Retinal pigment epithelial cell (primary cell): ENCODE measurements around the gene KIF25.
"Not testable (repeated sequence)": the region's sequence is repeated elsewhere in the genome, so short reads cannot be mapped to it uniquely, and the experiment has no call there.

Source experiments
- DNase-seq: peaks from one replicate; pipeline ENCODE4 v3.0.0-alpha.2; 2010; ENCODE audit warnings: low read depth
- H3K4me3 ChIP-seq: 2 replicates; pipeline ENCODE4 v1.5.1; 2011; ENCODE audit warnings: mild to moderate bottlenecking, low read length, control low read depth, moderate library complexity
- TF ChIP-seq, protein P1 (sequence below): conservative IDR thresholded peaks from 2 replicates; pipeline ENCODE4 v1.5.1; 2011; ENCODE audit warnings: low read depth, low read length, control low read depth, inconsistent platforms

Gene KIF25

DNA sequence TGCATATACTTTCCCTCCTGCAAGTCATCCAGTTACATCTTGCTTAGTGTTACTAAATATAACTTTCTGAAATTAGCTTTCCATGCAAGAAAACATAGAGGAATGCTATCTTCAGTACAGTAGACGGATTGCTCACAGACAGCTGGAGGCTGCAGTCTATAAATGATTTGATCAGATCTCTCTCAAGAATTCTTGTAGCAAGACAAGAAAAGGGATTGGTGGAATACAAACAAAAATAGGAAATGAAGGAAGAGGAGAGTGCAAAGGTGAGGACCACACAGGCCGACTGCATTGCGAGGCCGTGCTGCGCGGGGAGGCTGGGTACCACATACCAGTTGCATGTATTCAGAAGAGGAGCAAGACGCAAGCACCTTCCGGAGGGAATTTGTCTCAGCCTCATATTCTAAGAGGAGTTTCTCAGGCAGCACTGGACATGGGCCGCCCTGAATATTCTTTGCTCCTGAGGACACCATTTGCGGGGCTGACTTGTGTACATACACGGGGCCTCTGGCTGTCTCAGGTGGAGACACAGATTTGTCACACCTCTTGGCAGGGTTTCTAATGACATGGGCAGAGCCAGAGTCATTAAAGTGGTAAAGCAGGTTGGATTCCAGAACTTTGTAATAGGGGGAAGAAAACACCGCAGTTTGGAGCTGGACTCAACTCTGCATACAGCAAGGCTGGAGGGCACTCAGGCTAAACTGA is 22.7 kb upstream of the KIF25 start:
- DNase-seq, result no peak
- no peak overlapping the region for H3K4me3 ChIP-seq
- TF ChIP-seq, protein P1, sequence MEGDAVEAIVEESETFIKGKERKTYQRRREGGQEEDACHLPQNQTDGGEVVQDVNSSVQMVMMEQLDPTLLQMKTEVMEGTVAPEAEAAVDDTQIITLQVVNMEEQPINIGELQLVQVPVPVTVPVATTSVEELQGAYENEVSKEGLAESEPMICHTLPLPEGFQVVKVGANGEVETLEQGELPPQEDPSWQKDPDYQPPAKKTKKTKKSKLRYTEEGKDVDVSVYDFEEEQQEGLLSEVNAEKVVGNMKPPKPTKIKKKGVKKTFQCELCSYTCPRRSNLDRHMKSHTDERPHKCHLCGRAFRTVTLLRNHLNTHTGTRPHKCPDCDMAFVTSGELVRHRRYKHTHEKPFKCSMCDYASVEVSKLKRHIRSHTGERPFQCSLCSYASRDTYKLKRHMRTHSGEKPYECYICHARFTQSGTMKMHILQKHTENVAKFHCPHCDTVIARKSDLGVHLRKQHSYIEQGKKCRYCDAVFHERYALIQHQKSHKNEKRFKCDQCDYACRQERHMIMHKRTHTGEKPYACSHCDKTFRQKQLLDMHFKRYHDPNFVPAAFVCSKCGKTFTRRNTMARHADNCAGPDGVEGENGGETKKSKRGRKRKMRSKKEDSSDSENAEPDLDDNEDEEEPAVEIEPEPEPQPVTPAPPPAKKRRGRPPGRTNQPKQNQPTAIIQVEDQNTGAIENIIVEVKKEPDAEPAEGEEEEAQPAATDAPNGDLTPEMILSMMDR, result no peak

DNA sequence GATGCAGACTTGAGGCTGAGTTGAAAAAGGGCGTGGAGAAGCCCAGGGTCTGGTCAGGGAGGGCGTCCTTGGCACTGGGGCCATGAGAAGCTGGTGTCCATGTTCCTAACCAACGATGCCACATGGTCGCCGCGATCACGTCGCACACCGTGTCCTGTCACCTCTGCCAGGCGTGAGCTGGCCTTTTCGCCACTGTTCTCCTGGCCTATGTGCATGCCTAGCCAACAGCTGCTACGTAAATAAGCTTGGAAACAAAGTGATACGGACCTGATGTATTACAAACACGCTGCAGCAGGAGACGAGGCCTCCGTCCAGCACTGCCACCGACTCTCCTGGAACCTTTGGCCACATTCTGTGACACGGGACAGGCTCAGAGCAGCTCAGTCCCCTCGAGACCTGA is 22.0 kb upstream of the KIF25 start:
- TF ChIP-seq, protein P1, result no peak
- H3K4me3 ChIP-seq, result no peak overlapping the region
- no peak for DNase-seq

DNA sequence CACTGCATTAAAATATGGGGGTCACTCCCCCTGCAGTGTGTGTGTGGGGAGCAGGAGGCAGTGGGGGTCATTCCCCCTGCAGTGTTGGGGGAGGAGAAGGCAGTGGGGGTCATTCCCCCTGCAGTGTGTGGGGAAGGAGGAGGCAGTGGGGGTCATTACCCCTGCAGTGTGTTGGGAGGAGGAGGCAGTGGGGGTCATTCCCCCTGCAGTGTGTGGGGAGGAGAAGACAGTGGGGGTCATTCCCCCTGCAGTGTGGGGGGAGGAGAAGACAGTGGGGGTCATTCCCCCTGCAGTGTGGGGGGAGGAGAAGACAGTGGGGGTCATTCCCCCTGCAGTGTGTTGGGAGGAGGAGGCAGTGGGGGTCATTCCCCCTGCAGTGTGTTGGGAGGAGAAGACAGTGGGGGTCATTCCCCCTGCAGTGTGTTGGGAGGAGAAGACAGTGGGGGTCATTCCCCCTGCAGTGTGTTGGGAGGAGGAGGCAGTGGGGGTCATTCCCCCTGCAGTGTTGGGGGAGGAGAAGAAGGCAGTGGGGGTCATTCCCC is 21.3 kb upstream of the KIF25 start:
- not testable (repeated sequence) for H3K4me3 ChIP-seq, DNase-seq

DNA sequence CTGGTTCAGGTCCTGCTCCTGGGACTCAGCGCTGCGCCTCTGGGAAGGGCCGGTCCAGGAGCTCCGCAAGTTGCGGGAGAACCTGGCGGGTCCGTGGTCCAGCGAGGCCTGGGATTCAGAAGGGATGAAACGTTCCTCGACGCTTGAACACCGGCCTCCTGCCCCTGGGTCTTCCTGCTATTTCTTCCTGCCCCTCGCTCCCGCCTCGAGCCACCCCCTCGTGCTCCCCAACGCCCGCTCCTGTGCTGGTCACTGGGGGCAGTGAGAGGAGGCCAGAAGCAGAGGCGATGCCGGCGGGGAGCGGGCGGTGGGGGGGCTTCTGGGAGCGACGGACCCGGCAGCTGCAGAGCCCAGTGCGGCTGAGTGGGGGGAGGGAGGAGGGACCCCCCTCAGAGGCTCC is 20.8 kb upstream of the KIF25 start:
- no peak overlapping the region for H3K4me3 ChIP-seq
- TF ChIP-seq, protein P1, result no peak
- DNase-seq, result no peak

DNA sequence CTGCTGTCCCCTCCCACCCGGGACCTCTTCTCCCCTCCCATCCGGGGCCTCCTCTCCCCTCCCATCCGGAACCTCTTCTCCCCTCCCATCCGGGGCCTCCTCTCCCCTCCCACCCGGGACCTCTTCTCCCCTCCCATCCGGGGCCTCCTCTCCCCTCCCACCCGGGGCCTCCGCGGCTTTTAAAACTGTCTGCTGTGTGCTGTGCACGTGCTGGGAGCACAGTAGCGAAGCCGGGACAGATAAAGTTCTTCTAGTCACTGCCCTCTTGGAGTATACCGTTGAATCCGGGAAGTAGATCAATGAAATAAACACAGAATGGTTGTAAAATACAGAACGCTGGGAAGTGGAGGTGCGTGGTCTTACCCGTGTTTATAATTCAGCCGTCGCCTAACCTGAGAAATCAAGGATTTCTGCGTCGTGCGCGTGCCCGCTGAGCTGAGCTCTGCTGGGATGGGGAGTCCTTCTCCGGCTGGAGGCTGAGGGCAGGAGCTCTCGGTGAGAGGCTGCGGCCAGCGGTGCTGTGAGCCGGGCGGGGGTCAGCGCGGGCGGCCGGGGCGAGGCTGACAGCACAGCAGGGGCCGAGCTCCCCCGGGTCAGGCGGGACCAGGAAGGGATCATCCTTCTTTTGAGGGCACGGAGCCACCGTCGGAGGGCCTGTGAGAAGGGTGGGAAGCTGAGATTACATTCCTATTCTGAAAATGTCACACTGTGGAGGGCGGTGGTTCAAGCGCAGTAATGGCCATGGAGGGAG is 19.6 kb upstream of the KIF25 start:
- TF ChIP-seq, protein P1, result no peak
- no peak for DNase-seq
- no peak overlapping the region for H3K4me3 ChIP-seq

DNA sequence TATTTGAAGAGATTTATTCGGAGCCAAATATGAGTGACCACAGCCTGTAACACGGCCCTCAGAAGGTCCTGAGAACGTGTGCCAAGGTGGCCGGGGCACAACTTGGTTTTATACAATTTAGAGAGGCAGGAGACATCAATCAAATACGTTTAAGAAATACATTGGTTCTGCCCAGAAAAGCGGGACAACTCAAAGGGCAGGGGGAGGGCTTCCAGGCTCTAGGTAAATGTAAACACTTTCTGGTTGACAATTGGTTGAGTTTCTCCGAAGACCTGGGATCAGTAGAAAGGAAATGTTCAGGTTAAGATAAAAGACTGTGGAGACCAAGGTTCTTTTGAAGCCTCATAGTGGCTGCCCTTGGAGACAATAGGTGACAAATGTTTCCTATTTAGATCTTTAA is 18.9 kb upstream of the KIF25 start:
- H3K4me3 ChIP-seq, result no peak overlapping the region
- TF ChIP-seq, protein P1, result no peak
- no peak for DNase-seq

DNA sequence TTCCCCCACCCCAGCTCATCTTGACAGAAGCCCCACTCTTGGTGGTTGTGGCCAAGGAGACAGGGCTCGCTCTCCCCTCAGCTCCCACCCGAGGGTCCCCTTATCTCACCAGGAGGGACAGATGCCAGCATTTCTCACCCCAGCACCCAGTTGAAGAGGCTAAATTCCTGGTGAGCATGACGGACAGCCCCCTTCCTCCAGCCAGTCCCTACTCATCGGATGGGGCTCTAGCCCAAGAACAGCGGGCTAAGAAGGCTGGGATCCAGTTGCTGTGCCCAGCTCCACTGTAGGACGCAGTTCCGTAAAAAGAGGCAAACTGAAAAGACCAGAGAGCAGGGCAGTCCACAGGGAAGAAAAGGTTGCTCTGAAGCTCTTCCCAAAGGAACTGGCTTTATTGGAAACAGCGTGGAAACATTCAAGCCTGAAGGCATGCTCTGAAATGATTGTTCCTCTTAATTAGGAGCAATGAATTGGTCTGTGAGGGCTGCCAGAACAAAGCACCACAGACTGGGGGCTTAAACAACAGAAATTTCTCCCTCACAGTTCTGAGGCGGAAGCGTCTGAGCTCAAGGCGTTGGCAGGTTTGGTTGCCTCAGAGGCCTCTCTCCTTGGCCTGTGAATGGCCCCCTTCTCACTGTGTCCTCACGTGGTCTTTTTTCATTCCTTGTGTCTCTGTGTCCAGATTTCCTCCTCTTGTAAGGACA is 17.9 kb upstream of the KIF25 start:
- H3K4me3 ChIP-seq, result no peak overlapping the region
- TF ChIP-seq, protein P1, result no peak
- no peak for DNase-seq
